SK-N-SH (cell line): ENCODE measurements around the gene USP10. TPM values are rescaled to one million over a fixed set of nuclear protein-coding genes. Genes with fewer than 3 reads are reported as not detected.

ENCODE experiments used
- CTCF ChIA-PET: fragments of 300-600, 350-600 bp; formaldehyde crosslinking; extraction: SDS; loops from one replicate; lab custom pipeline; 2021; lab: Yijun Ruan, JAX
- POLR2A ChIA-PET: fragments of 350-600 bp; sonication (Branson Sonifier 250); formaldehyde crosslinking; extraction: SDS; loops from one replicate; lab custom pipeline; 2020; ENCODE audit warnings: antibody characterized with exemption, inconsistent platforms; lab: Yijun Ruan, JAX
- DNase-seq: peaks from one replicate; pipeline ENCODE4 v3.0.0; 2012
- H2AFZ ChIP-seq: fragments of 200-600 bp; sonication (generic); 2 replicates; pipeline ENCODE4 v1.8.1; 2016; ENCODE audit warnings: antibody characterized with exemption, mild to moderate bottlenecking, low read depth
- H3F3A ChIP-seq: fragments of 200-600 bp; sonication (generic); replicated peaks from 2 replicates; pipeline ENCODE3; 2016; ENCODE audit warnings: antibody characterized with exemption, mild to moderate bottlenecking; ENCODE audit not compliant: insufficient read depth
- H3K27ac ChIP-seq, 2 experiments: fragments of 200-500 bp in 1 of 2; fragments of 200-600 bp in 1 of 2; sonication (Bioruptor generic) in 1 of 2; sonication (generic), shearing (Covaris generic) in 1 of 2; 2 replicates each; pipeline versions ENCODE4 v1.5.1 to v1.6.1; 2014 to 2016; ENCODE audit warnings: low read depth in 2 of 2, inconsistent platforms in 1 of 2, low read length in 1 of 2, mild to moderate bottlenecking in 1 of 2, mixed read lengths in 1 of 2
- H3K27me3 ChIP-seq: fragments of 200-600 bp; sonication (generic), shearing (Covaris generic); 2 replicates; pipeline ENCODE4 v1.6.1; 2016; ENCODE audit warnings: mixed run types; ENCODE audit not compliant: insufficient read depth
- H3K36me3 ChIP-seq, 2 experiments: fragments of 200-500 bp in 1 of 2; fragments of 200-600 bp in 1 of 2; sonication (Bioruptor generic) in 1 of 2; sonication (generic) in 1 of 2; replicated peaks in 1 of 2; 2 replicates each; pipeline versions ENCODE3 to v1.5.1; 2014 to 2016; ENCODE audit warnings: low read length in 1 of 2, mild to moderate bottlenecking in 1 of 2; ENCODE audit not compliant: insufficient read depth in 2 of 2, control insufficient read depth in 1 of 2
- H3K4me1 ChIP-seq, 2 experiments: fragments of 200-500 bp in 1 of 2; fragments of 200-600 bp in 1 of 2; sonication (Bioruptor generic) in 1 of 2; sonication (generic), shearing (Covaris generic) in 1 of 2; 2 replicates each; pipeline versions ENCODE4 v1.5.1 to v1.6.1; 2014 to 2016; ENCODE audit warnings: low read depth in 1 of 2, low read length in 1 of 2, mixed run types in 1 of 2; ENCODE audit not compliant: insufficient read depth in 2 of 2, control insufficient read depth in 1 of 2
- H3K4me2 ChIP-seq: fragments of 200-600 bp; sonication (generic), shearing (Covaris generic); 2 replicates; pipeline ENCODE4 v1.6.1; 2017; ENCODE audit warnings: mixed run types
- H3K4me3 ChIP-seq, 2 experiments: fragments of 200-500 bp in 1 of 2; fragments of 200-600 bp in 1 of 2; sonication (Bioruptor generic) in 1 of 2; sonication (generic), shearing (Covaris generic) in 1 of 2; 2 replicates each; pipeline versions ENCODE4 v1.5.1 to v1.8.1; 2014 to 2016; ENCODE audit warnings: low read depth in 2 of 2, inconsistent platforms in 1 of 2, low read length in 1 of 2, mild to moderate bottlenecking in 1 of 2, mixed read lengths in 1 of 2, moderate library complexity in 1 of 2
- H3K79me2 ChIP-seq: fragments of 200-600 bp; sonication (generic); 2 replicates; pipeline ENCODE4 v1.8.1; 2017; ENCODE audit warnings: mild to moderate bottlenecking; ENCODE audit not compliant: insufficient read depth
- H3K9ac ChIP-seq: fragments of 200-600 bp; sonication (generic); 2 replicates; pipeline ENCODE4 v1.6.1; 2017; ENCODE audit warnings: mixed run types
- H3K9me2 ChIP-seq: fragments of 200-600 bp; sonication (generic); 2 replicates; pipeline ENCODE4 v1.6.1; 2017; ENCODE audit warnings: mixed run types
- H3K9me3 ChIP-seq: fragments of 200-600 bp; sonication (generic); 2 replicates; pipeline ENCODE4 v1.6.1; 2017; ENCODE audit warnings: mixed run types, mild to moderate bottlenecking, moderate library complexity
- H4K20me1 ChIP-seq: fragments of 200-600 bp; sonication (generic); 2 replicates; pipeline ENCODE4 v1.6.1; 2017; ENCODE audit warnings: mild to moderate bottlenecking, mixed run types; ENCODE audit not compliant: insufficient read depth
- CHD2 ChIP-seq: fragments of 150-350 bp; IDR thresholded peaks from 2 replicates; pipeline ENCODE4 v1.6.1; 2018; ENCODE audit warnings: low read length; ENCODE audit not compliant: partially characterized antibody
- CTCF ChIP-seq: fragments of 200-600 bp; sonication (generic); IDR thresholded peaks from 2 replicates; pipeline ENCODE4 v1.6.1; 2017; ENCODE audit warnings: antibody characterized with exemption, mild to moderate bottlenecking, moderate library complexity
- EP300 ChIP-seq, 2 experiments: IDR thresholded peaks; 2 replicates each; pipeline versions ENCODE4 v1.4.0 to v1.6.1; 2012; ENCODE audit warnings: borderline replicate concordance in 1 of 2, low read depth in 1 of 2, low read length in 1 of 2
- EZH2phosphoT487 ChIP-seq: fragments of 200-600 bp; sonication (generic); IDR thresholded peaks from 2 replicates; pipeline ENCODE4 v1.6.1; 2017; ENCODE audit warnings: low read depth, mixed run types, mild to moderate bottlenecking, antibody characterized with exemption, moderate library complexity, borderline replicate concordance
- FOXJ3 ChIP-seq: sonication (generic); formaldehyde crosslinking; IDR thresholded peaks from 2 replicates; pipeline ENCODE4 v1.5.1; 2020; ENCODE audit warnings: mild to moderate bottlenecking, missing genetic modification reagents
- FOXM1 ChIP-seq: IDR thresholded peaks from 2 replicates; pipeline ENCODE4 v1.4.0; 2012; ENCODE audit warnings: low read depth, mild to moderate bottlenecking
- GATA2 ChIP-seq: sonication (generic); formaldehyde crosslinking; IDR thresholded peaks from 2 replicates; pipeline ENCODE4 v1.5.0; 2020; ENCODE audit warnings: mild to moderate bottlenecking, missing genetic modification reagents
- JUND ChIP-seq: IDR thresholded peaks from 2 replicates; pipeline ENCODE4 v1.4.0; 2012
- MEF2A ChIP-seq: IDR thresholded peaks from 2 replicates; pipeline ENCODE4 v1.4.0; 2012; ENCODE audit warnings: low read depth, borderline replicate concordance
- NFIC ChIP-seq: IDR thresholded peaks from 2 replicates; pipeline ENCODE4 v1.4.0; 2012; ENCODE audit warnings: borderline replicate concordance
- NRF1 ChIP-seq: IDR thresholded peaks from 2 replicates; pipeline ENCODE4 v1.6.1; 2012; ENCODE audit warnings: low read depth, mild to moderate bottlenecking, low read length
- RCOR1 ChIP-seq: fragments of 150-350 bp; IDR thresholded peaks from 2 replicates; pipeline ENCODE4 v1.6.1; 2017; ENCODE audit warnings: antibody characterized with exemption, low read length
- REST ChIP-seq: IDR thresholded peaks from 2 replicates; pipeline ENCODE4 v1.6.1; 2012; ENCODE audit warnings: mild to moderate bottlenecking, low read depth, low read length, moderate library complexity
- RFX5 ChIP-seq: IDR thresholded peaks from 2 replicates; pipeline ENCODE4 v1.6.1; 2012; ENCODE audit warnings: mild to moderate bottlenecking, improper control_type of control experiment, low read length
- SIN3A ChIP-seq: IDR thresholded peaks from 2 replicates; pipeline ENCODE4 v1.6.1; 2012; ENCODE audit warnings: low read depth, mild to moderate bottlenecking, low read length, moderate library complexity, borderline replicate concordance
- SMC3 ChIP-seq: IDR thresholded peaks from 2 replicates; pipeline ENCODE4 v1.6.1; 2012; ENCODE audit warnings: low read depth, low read length, improper control_type of control experiment
- TAF1 ChIP-seq: IDR thresholded peaks from 2 replicates; pipeline ENCODE4 v1.6.1; 2012; ENCODE audit warnings: low read depth, mild to moderate bottlenecking, low read length, moderate library complexity, borderline replicate concordance
- TCF12 ChIP-seq: IDR thresholded peaks from 2 replicates; pipeline ENCODE4 v1.4.0; 2012
- YY1 ChIP-seq: IDR thresholded peaks from 2 replicates; pipeline ENCODE4 v1.4.0; 2012; ENCODE audit warnings: low read depth, mild to moderate bottlenecking
- WGBS: methylation state at CpG from one replicate; pipeline ENCODE4 v1.1.6; 2017; ENCODE audit warnings: low lambda C conversion rate; 5-methylcytosine and 5-hydroxymethylcytosine counted together
- polyA plus RNA-seq, 3 experiments: library from polyadenylated mRNA; depleted of rRNA; stranded (reverse); fragments of >200 nt; gene quantifications; 2 replicates each; pipeline ENCODE4 v1.2.3, GENCODE V29; 2012
- TF ChIP-seq, protein P1 (sequence below): IDR thresholded peaks from 2 replicates; pipeline ENCODE4 v1.4.0; 2012; ENCODE audit warnings: low read depth, borderline replicate concordance

USP10 gene
- polyA plus RNA-seq, 1 of the 3 experiments (the other 2 are of a cell fraction), result 49.2 TPM

GRCh38 chr16:84659656-84660300, 40.0 kb upstream of the USP10 start:
- H3K27ac ChIP-seq, result no peak overlapping the region
- H3K9me3 ChIP-seq, result no peaks in the 10 kb centered on the region
- H4K20me1 ChIP-seq, result 0 out of 2 replicates have a peak, but pooled peaks cover 3% of the 10 kb centered on the region
- H3K9ac ChIP-seq, result no peak overlapping the region
- no peaks in the 10 kb centered on the region for H3K9me2 ChIP-seq
- WGBS, result 95% methylated on average over 25 of the region's 27 CpGs
- TF ChIP-seq SIN3A (no peak), EZH2phosphoT487 (no peak), NFIC (no peak), SMC3 (no peak), GATA2 (no peak), MEF2A (no peak), EP300 (IDR thresholded peaks at IDR 0.05; ENCODE audit: borderline replicate concordance in 1 of 2, low read depth in 1 of 2, low read length in 1 of 2) (no peak), TCF12 (no peak), YY1 (no peak), RCOR1 (no peak), RFX5 (no peak), TAF1 (no peak), CTCF (no peak), CHD2 (no peak), NRF1 (no peak), JUND (no peak), FOXJ3 (no peak), REST (no peak), FOXM1 (no peak)
- TF ChIP-seq, protein P1, sequence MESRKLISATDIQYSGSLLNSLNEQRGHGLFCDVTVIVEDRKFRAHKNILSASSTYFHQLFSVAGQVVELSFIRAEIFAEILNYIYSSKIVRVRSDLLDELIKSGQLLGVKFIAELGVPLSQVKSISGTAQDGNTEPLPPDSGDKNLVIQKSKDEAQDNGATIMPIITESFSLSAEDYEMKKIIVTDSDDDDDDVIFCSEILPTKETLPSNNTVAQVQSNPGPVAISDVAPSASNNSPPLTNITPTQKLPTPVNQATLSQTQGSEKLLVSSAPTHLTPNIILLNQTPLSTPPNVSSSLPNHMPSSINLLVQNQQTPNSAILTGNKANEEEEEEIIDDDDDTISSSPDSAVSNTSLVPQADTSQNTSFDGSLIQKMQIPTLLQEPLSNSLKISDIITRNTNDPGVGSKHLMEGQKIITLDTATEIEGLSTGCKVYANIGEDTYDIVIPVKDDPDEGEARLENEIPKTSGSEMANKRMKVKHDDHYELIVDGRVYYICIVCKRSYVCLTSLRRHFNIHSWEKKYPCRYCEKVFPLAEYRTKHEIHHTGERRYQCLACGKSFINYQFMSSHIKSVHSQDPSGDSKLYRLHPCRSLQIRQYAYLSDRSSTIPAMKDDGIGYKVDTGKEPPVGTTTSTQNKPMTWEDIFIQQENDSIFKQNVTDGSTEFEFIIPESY, result no peak
- peaks cover 26 to 66% of the 10 kb centered on the region in 2 experiments for H3K36me3 ChIP-seq
- H3K27me3 ChIP-seq, result no peaks in the 10 kb centered on the region
- H3K4me1 ChIP-seq, result no peaks in the 10 kb centered on the region
- DNase-seq, result no peak
- H3K4me3 ChIP-seq, result no peak overlapping the region
- CTCF ChIA-PET, result interaction anchor here (1.1 to 2.5 kb wide), 2 partner anchors 12 to 75 kb away, joined by 4 to 9 read pairs; no protein-coding TSS in a partner anchor
- H3F3A ChIP-seq, result no peaks in the 10 kb centered on the region
- H2AFZ ChIP-seq, result no peak overlapping the region
- POLR2A ChIA-PET, result no interaction called here
- peaks cover 18% of the 10 kb centered on the region for H3K79me2 ChIP-seq
- H3K4me2 ChIP-seq, result no peak overlapping the region
